ENCODE results near the gene SIRPB2. TPM values are rescaled to one million over a fixed set of nuclear protein-coding genes. Genes with fewer than 3 reads are reported as not detected.

Gene SIRPB2
- total RNA-seq, 4 donors from 2014 or later = 8.5 to 53.7 (median 27.5) TPM

- TF ChIP-seq CTCF (IDR thresholded peaks at IDR 0.05; ENCODE audit: low read depth) = no peak
Measured at GRCh38 chr20:1469306-1469905, 21.8 kb downstream of the SIRPB2 start.

- TF ChIP-seq CTCF (IDR thresholded peaks at IDR 0.05; ENCODE audit: low read depth) = no peak
Measured at GRCh38 chr20:1468117-1468624, 23.0 kb downstream of the SIRPB2 start.

- no peak for TF ChIP-seq CTCF (IDR thresholded peaks at IDR 0.05; ENCODE audit: low read depth)
Measured at GRCh38 chr20:1467355-1468116, 23.7 kb downstream of the SIRPB2 start.

- TF ChIP-seq CTCF (IDR thresholded peaks at IDR 0.05; ENCODE audit: low read depth) = no peak
Measured at GRCh38 chr20:1467082-1467354, 24.2 kb downstream of the SIRPB2 start.

GRCh38 chr20:1466211-1467081 is 24.8 kb downstream of the SIRPB2 start, which contains the start of gene NSFL1C:
Gene NSFL1C, minus strand, starts transcription at chr20:1466849. Its CDS starts 25 bp downstream, at chr20:1466824.
- TF ChIP-seq CTCF (IDR thresholded peaks at IDR 0.05; ENCODE audit: low read depth) = no peak

GRCh38 chr20:1465470-1466210 is 25.6 kb downstream of the SIRPB2 start:
- no peak for TF ChIP-seq CTCF (IDR thresholded peaks at IDR 0.05; ENCODE audit: low read depth)
